Small intestine (tissue), 7 donors: Measurements from ENCODE around the gene KAT2A. TPM values are rescaled to one million over a fixed set of nuclear protein-coding genes. Genes with fewer than 3 reads are reported as not detected.

Experiments used
- DNase-seq, 2 donors: peaks; one replicate each; pipeline versions ENCODE4 v3.0.0 to v3.0.0-alpha.2; 2013
- FAIRE-seq: peaks from 2 replicates; lab custom pipeline; 2012; peaks lifted over from hg19 to GRCh38; lab: Jason Lieb, UNC
- H3K27ac ChIP-seq, 3 donors: one replicate each; pipeline ENCODE4 v1.5.1; 2013; ENCODE audit warnings: low read length in 2 of 3, mild to moderate bottlenecking in 2 of 3, control low read depth in 1 of 3, inconsistent platforms in 1 of 3, low read depth in 1 of 3, moderate library complexity in 1 of 3
- H3K27me3 ChIP-seq, 3 donors: one replicate each; pipeline ENCODE4 v1.6.1; 2013; ENCODE audit warnings: low read length in 3 of 3, inconsistent platforms in 1 of 3; ENCODE audit not compliant: control insufficient read depth in 3 of 3, insufficient read depth in 3 of 3
- H3K36me3 ChIP-seq, 3 donors: one replicate each; pipeline ENCODE4 v1.6.1; 2013; ENCODE audit warnings: low read length in 3 of 3, inconsistent platforms in 1 of 3, low read depth in 1 of 3, mild to moderate bottlenecking in 1 of 3, moderate library complexity in 1 of 3; ENCODE audit not compliant: control insufficient read depth in 3 of 3, insufficient read depth in 2 of 3
- H3K4me1 ChIP-seq, 3 donors: one replicate each; pipeline ENCODE4 v1.6.1; 2013; ENCODE audit warnings: low read length in 2 of 3, inconsistent platforms in 1 of 3, low read depth in 1 of 3, mild to moderate bottlenecking in 1 of 3, moderate library complexity in 1 of 3; ENCODE audit not compliant: control insufficient read depth in 3 of 3, insufficient read depth in 2 of 3
- H3K4me3 ChIP-seq, 3 donors: one replicate each; pipeline ENCODE4 v1.5.1; 2013; ENCODE audit warnings: low read length in 3 of 3, control low read depth in 1 of 3, inconsistent platforms in 1 of 3, low read depth in 1 of 3, mild to moderate bottlenecking in 1 of 3, moderate library complexity in 1 of 3
- H3K9me3 ChIP-seq, 2 donors: one replicate each; pipeline ENCODE4 v1.6.1; 2013; ENCODE audit warnings: low read depth in 1 of 2, low read length in 1 of 2; ENCODE audit not compliant: control insufficient read depth in 2 of 2, insufficient read depth in 1 of 2
- WGBS, 3 donors: extraction: QIAGEN DNeasy Blood & Tissue Kit; methylation state at CpG; one replicate each; pipeline ENCODE4 v1.1.7; 2013; 5-methylcytosine and 5-hydroxymethylcytosine counted together
- polyA plus RNA-seq, 4 donors: library from polyadenylated mRNA; stranded (reverse) in 3 of 4; unstranded in 1 of 4; fragments of 200-250 nt in 3 of 4; fragments of 120-200 nt in 1 of 4; gene quantifications; one replicate each; pipeline versions ENCODE4 v1.2.1 to v1.2.3, GENCODE V29; 2013
- donor health status: healthy with polysubstance abuse.
- donor health status: control.
- donor health status: control.
- donor health status: Bipolar disorder and iron deficiency.
- donor health status: healthy.

Gene KAT2A
- polyA plus RNA-seq, 4 donors, result 8.6 to 40.1 (median 26.2) TPM

DNA sequence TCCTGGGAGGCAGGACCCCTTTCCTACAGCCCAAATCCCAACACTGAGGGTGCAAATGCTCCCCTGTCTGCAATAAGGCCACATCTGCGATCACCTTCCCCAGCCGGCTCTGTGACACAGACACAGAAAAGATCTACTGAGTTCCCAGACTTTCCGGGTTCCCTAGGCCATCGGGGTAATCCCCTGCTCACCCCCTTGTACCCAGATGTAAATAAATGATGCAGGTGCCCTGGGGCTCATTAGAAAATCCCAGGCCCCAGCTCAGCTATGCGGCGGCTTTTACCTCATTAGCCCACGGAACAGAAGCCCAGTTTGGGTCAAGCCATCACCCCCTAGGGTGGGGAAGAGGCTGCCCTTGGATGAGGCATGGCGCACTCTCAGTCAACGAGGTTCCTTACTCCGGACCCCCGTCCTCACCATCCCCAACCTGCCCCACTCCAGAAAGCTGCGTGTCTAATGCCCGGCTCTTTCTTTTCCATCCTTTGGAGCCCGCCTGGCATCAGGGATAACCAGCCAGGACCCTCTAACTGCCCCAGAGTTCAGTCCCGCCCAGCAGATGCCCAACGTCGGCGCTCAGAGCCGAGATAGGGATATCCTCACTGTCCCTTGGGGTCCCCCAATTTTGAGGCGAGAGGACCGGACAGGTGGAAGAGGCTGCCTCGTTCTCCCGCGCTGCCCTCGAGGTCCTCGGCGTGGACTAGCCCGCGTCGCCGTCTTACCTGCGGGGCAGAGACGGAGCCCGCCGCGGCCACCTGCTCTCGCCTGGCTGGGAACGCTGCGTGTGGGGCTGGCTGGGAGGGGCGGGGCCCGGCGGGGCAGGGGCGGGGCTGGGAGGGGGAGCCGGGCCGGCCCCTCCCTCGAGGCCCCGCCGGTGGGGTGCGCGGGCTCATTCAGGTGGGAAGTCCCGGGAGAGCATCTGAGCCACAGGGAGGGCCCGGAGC is 23.2 kb downstream of the KAT2A start, which contains the start of gene ZNF385C:
ZNF385C (minus strand) TSS at position 783 of the 941 bp plus-strand sequence. CDS start 35,417 bp downstream, outside the sequence.
- no peaks in the 10 kb centered on the region for H3K36me3 ChIP-seq
- WGBS, 3 donors, result 6 to 11% (median 9%) methylated on average over 40 to 52 of the region's 52 CpGs
- H3K4me3 ChIP-seq, result no peak within 1 kb of the TSS
- peaks cover 0 to 5% (median 0%) of the 10 kb centered on the region in 3 donors for H3K4me1 ChIP-seq
- FAIRE-seq (no peak), DNase-seq (peak in 1 of 2 donors; percentile 46)
- H3K27me3 ChIP-seq, result peaks cover 0 to 37% (median 10%) of the 10 kb centered on the region in 3 donors
- no peaks in the 10 kb centered on the region for H3K9me3 ChIP-seq
- H3K27ac ChIP-seq, result no peak within 1 kb of the TSS

DNA sequence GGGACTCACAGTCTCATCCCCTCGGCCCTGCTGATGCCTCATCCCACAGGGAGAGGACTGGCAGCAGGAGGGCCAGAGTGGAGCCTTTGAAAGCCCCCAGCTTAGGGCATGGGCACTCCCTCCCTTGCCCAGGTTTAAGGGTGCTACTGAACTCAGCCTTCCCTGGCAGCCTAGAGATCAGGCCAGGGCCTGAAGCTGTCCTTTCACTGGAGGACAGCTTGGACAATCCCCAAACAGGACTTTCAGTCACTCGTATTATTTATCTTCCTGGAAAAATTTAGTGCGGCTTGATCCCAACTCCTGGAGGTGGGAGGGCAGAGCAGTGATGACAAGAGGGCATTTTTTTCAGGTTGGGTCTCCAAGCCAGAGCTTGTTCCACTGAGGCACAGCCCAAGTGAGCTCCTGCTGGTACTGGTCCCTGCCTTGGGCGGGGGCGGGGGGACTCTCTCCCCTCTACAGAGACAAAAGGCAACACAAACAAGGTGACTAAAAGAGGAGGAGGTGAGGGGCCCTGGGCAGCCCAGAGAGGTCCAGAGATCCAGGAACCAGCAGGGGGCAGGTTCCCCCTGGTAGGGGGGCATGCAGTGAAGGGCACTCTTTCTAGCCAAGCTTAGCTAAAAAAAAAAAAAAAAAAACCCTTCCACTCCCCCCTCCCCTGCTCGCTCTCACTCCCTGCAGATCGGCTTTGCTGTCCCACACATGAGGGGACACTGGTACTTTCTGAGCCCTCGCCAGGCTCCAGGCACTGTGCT is 24.6 kb downstream of the KAT2A start:
- H3K4me3 ChIP-seq, result no peak overlapping the region
- H3K9me3 ChIP-seq, result no peaks in the 10 kb centered on the region
- H3K27me3 ChIP-seq, result peaks cover 0 to 33% (median 10%) of the 10 kb centered on the region in 3 donors
- H3K27ac ChIP-seq, result no peak overlapping the region
- no peak for DNase-seq
- H3K36me3 ChIP-seq, result no peaks in the 10 kb centered on the region
- WGBS, 3 donors, result 62 to 70% (median 69%) methylated on average over 8 of the region's 8 CpGs
- H3K4me1 ChIP-seq, result peaks cover 0 to 5% (median 0%) of the 10 kb centered on the region in 3 donors
- FAIRE-seq, result no peak

DNA sequence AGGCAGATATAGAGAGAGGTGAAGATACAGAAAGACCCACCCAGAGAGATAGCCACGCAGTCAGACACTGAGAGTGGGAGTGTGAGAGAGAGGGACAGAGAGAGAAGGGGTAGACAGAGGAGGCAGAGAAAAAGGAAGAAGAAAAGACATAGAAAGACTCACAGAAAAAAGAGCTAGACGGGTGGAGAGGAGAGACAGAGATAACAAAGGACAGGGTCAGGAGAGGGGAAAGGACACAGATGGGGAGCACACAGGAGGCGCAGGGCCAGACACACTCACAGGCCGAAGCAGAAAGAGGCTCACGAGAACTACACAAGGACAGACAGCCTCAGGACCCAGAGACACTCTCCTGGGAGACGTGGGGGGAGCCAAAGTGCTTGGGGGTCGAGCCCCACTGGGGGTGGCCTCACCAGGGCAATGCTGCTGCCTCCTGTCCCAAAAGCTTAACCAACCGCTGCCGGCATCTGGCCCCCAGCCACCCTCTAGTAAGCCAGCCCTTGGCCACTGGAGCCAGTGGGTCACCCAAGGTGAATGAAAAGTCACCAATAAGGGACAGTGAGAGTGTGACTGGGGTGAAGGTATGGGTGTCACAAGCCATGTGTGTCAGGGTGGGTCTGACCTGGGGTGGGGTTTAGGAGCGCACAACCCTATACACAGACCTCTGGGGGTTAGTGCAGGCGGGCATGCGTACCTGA is 26.6 kb downstream of the KAT2A start:
- 89 to 91% (median 89%) methylated on average over 12 of the region's 12 CpGs for WGBS, 3 donors
- peaks cover 0 to 5% (median 0%) of the 10 kb centered on the region in 3 donors for H3K4me1 ChIP-seq
- DNase-seq (no peak), FAIRE-seq (no peak)
- no peaks in the 10 kb centered on the region for H3K9me3 ChIP-seq
- peaks cover 0 to 33% (median 10%) of the 10 kb centered on the region in 3 donors for H3K27me3 ChIP-seq
- no peak overlapping the region for H3K4me3 ChIP-seq
- no peak overlapping the region for H3K27ac ChIP-seq
- H3K36me3 ChIP-seq, result no peaks in the 10 kb centered on the region

DNA sequence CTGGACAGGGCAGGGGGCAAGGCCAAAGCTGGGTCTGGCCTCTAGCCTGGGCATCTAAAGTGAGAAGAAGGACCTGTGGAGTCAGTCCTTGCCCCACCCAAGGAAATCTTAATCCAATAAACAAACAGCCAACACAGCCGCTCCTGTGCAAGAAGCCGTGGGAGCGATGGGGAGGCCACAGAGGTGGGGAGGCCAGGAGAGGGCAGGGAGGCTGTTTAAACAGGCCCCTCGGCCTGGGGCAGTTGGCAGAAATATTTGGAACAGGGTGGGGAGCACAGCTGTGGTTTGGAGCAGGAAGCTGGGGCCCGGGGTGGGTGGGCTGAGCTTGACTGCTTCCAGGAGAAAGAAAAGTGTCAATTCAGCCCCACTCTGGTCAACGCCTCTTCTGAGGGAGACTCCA is 28.2 kb downstream of the KAT2A start:
- Histone ChIP-seq H3K36me3 (no peaks in the 10 kb centered on the region), H3K9me3 (no peaks in the 10 kb centered on the region), H3K27ac (no peak overlapping the region), H3K4me3 (no peak overlapping the region), H3K27me3 (peaks cover 0 to 32% (median 12%) of the 10 kb centered on the region in 3 donors), H3K4me1 (peaks cover 0 to 2% (median 0%) of the 10 kb centered on the region in 3 donors)
- FAIRE-seq, result no peak
- WGBS, 3 donors, result 54 to 63% (median 56%) methylated on average over 6 of the region's 6 CpGs
- no peak for DNase-seq

DNA sequence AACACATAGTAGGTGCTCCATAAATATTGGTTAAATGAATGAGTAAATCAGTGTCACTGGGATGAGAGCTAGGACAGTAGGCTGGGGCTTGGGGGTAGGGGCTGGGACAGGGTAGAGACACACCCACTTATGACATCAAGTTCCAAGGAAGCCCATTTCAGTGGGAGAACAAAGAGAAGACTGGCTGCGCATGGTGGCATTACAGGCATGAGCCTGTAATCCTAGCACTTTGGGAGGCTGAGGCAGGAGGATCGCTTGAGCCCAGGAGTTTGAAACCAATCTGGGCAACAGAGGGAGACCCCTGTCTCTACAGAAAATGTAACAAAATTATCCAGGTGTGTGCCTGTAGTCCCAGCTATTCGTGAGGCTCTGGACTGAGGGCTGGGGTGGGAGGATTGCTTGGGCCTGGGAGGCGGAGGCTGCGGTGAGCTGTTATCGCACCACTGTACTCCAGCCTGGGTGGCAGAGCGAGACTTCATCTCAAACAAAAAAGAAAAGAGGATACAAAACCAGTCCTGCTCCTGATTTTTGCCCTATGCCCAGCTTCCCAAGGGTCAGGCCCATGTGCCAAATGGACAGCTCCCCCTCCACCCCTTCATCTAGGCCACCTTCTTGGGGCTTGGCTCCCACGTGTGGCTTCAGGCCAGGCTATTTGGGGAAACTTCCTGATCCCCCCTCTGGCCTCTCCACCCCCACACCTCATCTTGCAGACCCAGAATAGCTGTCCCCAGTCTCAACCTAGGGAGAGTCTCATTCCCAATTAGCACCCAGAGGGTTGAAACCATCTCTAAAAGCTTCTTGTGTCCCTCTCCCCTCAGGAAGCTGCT is 30.0 kb downstream of the KAT2A start:
- peaks cover 0 to 15% (median 6%) of the 10 kb centered on the region in 3 donors for H3K27me3 ChIP-seq
- H3K27ac ChIP-seq, result no peak overlapping the region
- no peaks in the 10 kb centered on the region for H3K9me3 ChIP-seq
- 87 to 89% (median 88%) methylated on average over 8 of the region's 8 CpGs for WGBS, 3 donors
- no peaks in the 10 kb centered on the region for H3K36me3 ChIP-seq
- no peaks in the 10 kb centered on the region for H3K4me1 ChIP-seq
- FAIRE-seq (no peak), DNase-seq (no peak)
- no peak overlapping the region for H3K4me3 ChIP-seq

DNA sequence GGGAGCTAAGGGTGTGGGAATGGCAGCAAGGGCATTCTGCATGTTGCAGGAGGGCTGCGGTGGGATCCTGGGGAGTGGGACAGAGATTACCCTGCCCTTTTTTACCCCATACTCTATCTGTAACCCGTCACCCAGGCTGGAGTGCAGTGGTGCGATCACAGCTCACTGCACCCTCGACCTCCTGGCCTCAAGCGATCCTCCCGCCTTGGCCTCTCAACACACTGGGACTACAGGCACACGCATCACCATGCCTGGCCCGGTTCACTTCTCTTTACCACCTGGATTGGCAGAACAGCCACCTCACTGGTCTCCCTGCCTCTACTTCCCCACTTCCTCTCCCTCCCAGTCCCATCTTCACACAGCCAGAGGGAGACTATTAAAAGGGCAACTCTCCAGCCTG is 32.4 kb downstream of the KAT2A start:
- 71 to 85% (median 85%) methylated on average over 8 of the region's 8 CpGs for WGBS, 3 donors
- FAIRE-seq (no peak), DNase-seq (no peak)
- Histone ChIP-seq H3K27ac (no peak overlapping the region), H3K36me3 (no peaks in the 10 kb centered on the region), H3K9me3 (no peaks in the 10 kb centered on the region), H3K4me3 (no peak overlapping the region), H3K27me3 (peaks cover 0 to 8% (median 6%) of the 10 kb centered on the region in 3 donors), H3K4me1 (no peaks in the 10 kb centered on the region)

DNA sequence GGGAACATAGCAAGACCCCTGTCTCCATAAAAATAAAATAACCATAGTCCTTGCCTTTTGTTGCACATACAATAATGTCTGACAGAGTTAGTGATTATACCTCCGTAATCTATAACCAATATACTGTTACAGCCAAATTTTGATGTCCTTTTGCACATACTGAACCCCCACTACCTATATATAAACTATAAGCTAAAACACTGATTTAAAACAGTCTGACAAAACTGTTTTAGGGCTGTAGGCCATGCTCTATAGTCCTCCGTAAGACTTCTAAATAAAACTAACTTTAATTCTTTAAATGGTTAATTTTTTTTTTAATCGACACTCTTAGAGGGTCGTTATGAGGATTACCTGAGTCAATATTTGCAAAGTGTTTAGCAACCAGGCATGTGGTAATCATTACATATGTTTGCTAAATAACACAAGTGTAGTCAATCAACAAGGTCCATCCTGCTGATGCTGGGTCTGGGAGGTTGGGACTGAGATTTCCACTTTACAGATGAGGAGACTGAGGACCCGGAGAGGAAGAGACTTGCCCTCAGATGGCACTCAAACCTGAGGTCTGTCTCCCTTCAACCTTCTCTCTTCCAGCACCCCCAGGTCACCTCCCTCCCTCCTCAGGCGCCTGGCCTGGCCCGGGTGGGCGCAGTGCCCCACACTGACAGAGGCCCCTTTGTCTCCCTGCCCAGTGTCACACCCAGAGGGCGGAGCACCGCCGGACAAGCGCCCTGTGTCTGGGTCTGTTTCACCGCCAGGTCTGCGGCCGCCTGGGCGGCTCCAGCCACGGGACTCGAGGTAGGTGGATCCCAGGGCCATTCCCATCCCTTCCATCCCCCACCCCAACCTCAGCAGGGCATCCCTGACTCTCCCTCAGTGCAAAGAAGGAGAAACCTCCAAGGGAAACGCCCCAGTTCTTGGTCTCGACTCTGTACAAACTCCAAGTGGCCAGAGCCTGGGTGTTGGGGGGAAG is 33.1 kb downstream of the KAT2A start:
- Histone ChIP-seq H3K36me3 (no peaks in the 10 kb centered on the region), H3K9me3 (no peaks in the 10 kb centered on the region), H3K4me1 (no peaks in the 10 kb centered on the region), H3K27me3 (peaks cover 0 to 8% (median 6%) of the 10 kb centered on the region in 3 donors), H3K27ac (no peak overlapping the region), H3K4me3 (no peak overlapping the region)
- DNase-seq, result no peak
- WGBS, 3 donors, result 23 to 57% (median 36%) methylated on average over 18 to 20 of the region's 20 CpGs
- no peak for FAIRE-seq
